ENCODE results near the gene PLEKHG4B.
"Not testable (repeated sequence)": the region's sequence is repeated elsewhere in the genome, so short reads cannot be mapped to it uniquely, and the experiment has no call there.

The PLEKHG4B gene

GRCh38 chr5:222951-223715 is 131.2 kb downstream of the PLEKHG4B start:
- not testable (repeated sequence) for DNase-seq (ENCODE audit: low read depth in 3 of 3)

- DNase-seq (ENCODE audit: low read depth in 3 of 3), result no peak
Observed at GRCh38 chr5:223791-224190, 131.8 kb downstream of the PLEKHG4B start.

- DNase-seq (ENCODE audit: low read depth in 3 of 3), result no peak
Observed at GRCh38 chr5:225334-225733, 133.4 kb downstream of the PLEKHG4B start.

GRCh38 chr5:227375-227774 is 135.4 kb downstream of the PLEKHG4B start:
- DNase-seq (ENCODE audit: low read depth in 3 of 3), result not testable (repeated sequence)

- no peak for DNase-seq (ENCODE audit: low read depth in 3 of 3)
Observed at GRCh38 chr5:228886-229285, 136.9 kb downstream of the PLEKHG4B start.

GRCh38 chr5:230711-231110 is 138.7 kb downstream of the PLEKHG4B start:
- no peak for DNase-seq (ENCODE audit: low read depth in 3 of 3)

- DNase-seq (ENCODE audit: low read depth in 3 of 3), result no peak
Observed at GRCh38 chr5:231661-232060, 139.7 kb downstream of the PLEKHG4B start.

- DNase-seq (ENCODE audit: low read depth in 3 of 3), result not testable (repeated sequence)
Observed at GRCh38 chr5:233426-233825, 141.5 kb downstream of the PLEKHG4B start.

GRCh38 chr5:234450-234849 is 142.5 kb downstream of the PLEKHG4B start:
- DNase-seq (ENCODE audit: low read depth in 3 of 3), result no peak

GRCh38 chr5:235527-235926 is 143.6 kb downstream of the PLEKHG4B start:
- DNase-seq (ENCODE audit: low read depth in 3 of 3), result not testable (repeated sequence)

- DNase-seq (ENCODE audit: low read depth in 3 of 3), result not testable (repeated sequence)
Observed at GRCh38 chr5:237931-238330, 146.0 kb downstream of the PLEKHG4B start.
